CD4-positive, CD25-positive, alpha-beta regulatory T cell (primary cell): ENCODE measurements around the gene URB2. TPM values are rescaled to one million over a fixed set of nuclear protein-coding genes. Genes with fewer than 3 reads are reported as not detected.
A peak's percentile ranks its signal among the peaks of the same experiment; 100 is the strongest.
"Not testable (repeated sequence)": the region's sequence is repeated elsewhere in the genome, so short reads cannot be mapped to it uniquely, and the experiment has no call there.

Source experiments
- ATAC-seq, 2 donors: fragments of 150-1000 bp; cut with Tn5 transposase; one replicate each; pipeline ENCODE4 v1.10.0; 2021; ENCODE audit warnings: low read depth in 2 of 2, moderate number of reproducible peaks in 2 of 2, moderate library complexity in 1 of 2
- DNase-seq, 3 donors: peaks; one replicate each; pipeline versions ENCODE4 v3.0.0 to v3.0.0-alpha.2; 2012 to 2022; ENCODE audit warnings: mixed read lengths in 1 of 3
- H3K27ac ChIP-seq: one replicate; pipeline ENCODE4 v1.7.0; 2013; ENCODE audit warnings: mild to moderate bottlenecking, low read length; ENCODE audit not compliant: insufficient read depth, poor library complexity, severe bottlenecking
- H3K27me3 ChIP-seq: one replicate; pipeline ENCODE4 v1.7.0; 2013; ENCODE audit warnings: low read length; ENCODE audit not compliant: control insufficient read depth, insufficient read depth
- H3K36me3 ChIP-seq: one replicate; pipeline ENCODE4 v1.7.0; 2013; ENCODE audit warnings: mild to moderate bottlenecking, low read length, moderate library complexity; ENCODE audit not compliant: control insufficient read depth, insufficient read depth
- H3K4me1 ChIP-seq: 2 replicates; pipeline ENCODE4 v1.7.0; 2013; ENCODE audit warnings: mild to moderate bottlenecking, low read length; ENCODE audit not compliant: insufficient read depth, control insufficient read depth, poor library complexity, severe bottlenecking
- H3K4me3 ChIP-seq: one replicate; pipeline ENCODE4 v1.7.0; 2013; ENCODE audit warnings: low read depth, mild to moderate bottlenecking, low read length, moderate library complexity
- H3K9me3 ChIP-seq, 2 experiments: 1 replicate in 1 of 2; 2 replicates in 1 of 2; pipeline ENCODE4 v1.7.0; 2013; ENCODE audit warnings: low read length in 2 of 2, mild to moderate bottlenecking in 1 of 2, moderate library complexity in 1 of 2; ENCODE audit not compliant: control insufficient read depth in 2 of 2
- H3K27ac Mint-ChIP-seq, 3 donors: one replicate each; pipeline ENCODE4 v1.8.0; 2020 to 2022; ENCODE audit warnings: mild to moderate bottlenecking in 3 of 3, mixed read lengths in 3 of 3, moderate library complexity in 2 of 3
- H3K27me3 Mint-ChIP-seq: one replicate; pipeline ENCODE4 v1.8.0; 2022; ENCODE audit warnings: mild to moderate bottlenecking, mixed read lengths
- H3K36me3 Mint-ChIP-seq: one replicate; pipeline ENCODE4 v1.8.0; 2020; ENCODE audit warnings: mixed read lengths
- H3K4me1 Mint-ChIP-seq, 4 donors: one replicate each; pipeline ENCODE4 v1.8.0; 2020 to 2022; ENCODE audit warnings: mixed read lengths in 4 of 4, mild to moderate bottlenecking in 1 of 4
- H3K4me3 Mint-ChIP-seq, 4 donors: one replicate each; pipeline ENCODE4 v1.8.0; 2020 to 2022; ENCODE audit warnings: mild to moderate bottlenecking in 4 of 4, mixed read lengths in 4 of 4, moderate library complexity in 3 of 4
- H3K9me3 Mint-ChIP-seq, 7 donors: one replicate each; pipeline ENCODE4 v1.8.0; 2020 to 2022; ENCODE audit warnings: mixed read lengths in 7 of 7, mild to moderate bottlenecking in 3 of 7, moderate library complexity in 2 of 7
- polyA plus RNA-seq, 4 donors: library from polyadenylated mRNA; unstranded; fragments of 300-500 nt; fragmentation: Illumina TruSeq; gene quantifications; one replicate each; pipeline ENCODE4 v1.2.3, GENCODE V29; 2021
- total RNA-seq: library from RNA; stranded (reverse); gene quantifications from one replicate; pipeline ENCODE4 v1.2.3, GENCODE V29; 2022

Gene URB2
- total and polyA plus RNA-seq, 5 donors from 2014 or later, result 2.9 to 10.4 (median 6.5) TPM

- Mint-ChIP-seq H3K4me1 (peaks cover 0 to 2% (median 0%) of the 10 kb centered on the region in 4 donors), H3K27me3 (peaks cover 5% of the 10 kb centered on the region), H3K27ac (no peak overlapping the region), H3K4me3 (peak overlapping the region in 1 of 4 donors; percentile 31), H3K9me3 (no peaks in the 10 kb centered on the region), H3K36me3 (no peaks in the 10 kb centered on the region)
- no peak overlapping the region for H3K4me3 ChIP-seq
- no peak for DNase-seq
- no peaks in the 10 kb centered on the region for H3K36me3 ChIP-seq
- no peak for ATAC-seq
- H3K27me3 ChIP-seq, result peaks cover 2% of the 10 kb centered on the region
- H3K9me3 ChIP-seq, result no peaks in the 10 kb centered on the region
- H3K4me1 ChIP-seq, result no peaks in the 10 kb centered on the region
- no peak overlapping the region for H3K27ac ChIP-seq
Observed at GRCh38 chr1:229694053-229694693, 68.1 kb downstream of the URB2 start.

GRCh38 chr1:229696385-229696784, 70.3 kb downstream of the URB2 start:
- Histone ChIP-seq H3K27me3 (peaks cover 2% of the 10 kb centered on the region), H3K36me3 (no peaks in the 10 kb centered on the region), H3K4me1 (no peaks in the 10 kb centered on the region), H3K9me3 (no peaks in the 10 kb centered on the region), H3K27ac (no peak overlapping the region), H3K4me3 (no peak overlapping the region)
- Mint-ChIP-seq H3K4me1 (peaks cover 0 to 5% (median under 1%) of the 10 kb centered on the region in 4 donors), H3K27ac (no peak overlapping the region), H3K27me3 (peaks cover 20% of the 10 kb centered on the region), H3K9me3 (no peaks in the 10 kb centered on the region), H3K4me3 (no peak overlapping the region), H3K36me3 (no peaks in the 10 kb centered on the region)
- DNase-seq (no peak), ATAC-seq (no peak)

- no peaks in the 10 kb centered on the region for H3K9me3 Mint-ChIP-seq
- no peak overlapping the region for H3K27ac ChIP-seq
- H3K27me3 Mint-ChIP-seq, result peaks cover 17% of the 10 kb centered on the region
- no peaks in the 10 kb centered on the region for H3K36me3 ChIP-seq
- H3K4me1 Mint-ChIP-seq, result peaks cover 0 to 5% (median under 1%) of the 10 kb centered on the region in 4 donors
- H3K4me3 ChIP-seq, result no peak overlapping the region
- no peaks in the 10 kb centered on the region for H3K9me3 ChIP-seq
- no peak overlapping the region for H3K4me3 Mint-ChIP-seq
- H3K36me3 Mint-ChIP-seq, result no peaks in the 10 kb centered on the region
- no peak overlapping the region for H3K27ac Mint-ChIP-seq
- no peak for ATAC-seq
- no peaks in the 10 kb centered on the region for H3K27me3 ChIP-seq
- no peak for DNase-seq
- H3K4me1 ChIP-seq, result no peaks in the 10 kb centered on the region
Observed at GRCh38 chr1:229699613-229700267, 73.7 kb downstream of the URB2 start.

- Mint-ChIP-seq H3K27ac (no peak overlapping the region), H3K27me3 (peaks cover 17% of the 10 kb centered on the region), H3K4me1 (peaks cover 0 to 5% (median 0%) of the 10 kb centered on the region in 4 donors), H3K4me3 (no peak overlapping the region), H3K9me3 (peaks cover 0 to 10% (median 3%) of the 10 kb centered on the region in 7 donors), H3K36me3 (no peaks in the 10 kb centered on the region)
- H3K9me3 ChIP-seq, result no peaks in the 10 kb centered on the region
- no peaks in the 10 kb centered on the region for H3K27me3 ChIP-seq
- DNase-seq (no peak), ATAC-seq (no peak)
- H3K36me3 ChIP-seq, result no peaks in the 10 kb centered on the region
- no peak overlapping the region for H3K27ac ChIP-seq
- no peak overlapping the region for H3K4me3 ChIP-seq
- no peaks in the 10 kb centered on the region for H3K4me1 ChIP-seq
Observed at GRCh38 chr1:229704157-229704556, 78.1 kb downstream of the URB2 start.

GRCh38 chr1:229705152-229705551, 79.1 kb downstream of the URB2 start:
- not testable (repeated sequence) for H3K36me3 Mint-ChIP-seq, H3K27me3 Mint-ChIP-seq, H3K27me3 ChIP-seq, ATAC-seq, H3K27ac Mint-ChIP-seq, H3K4me3 Mint-ChIP-seq, H3K36me3 ChIP-seq, H3K9me3 ChIP-seq, H3K4me3 ChIP-seq, H3K4me1 ChIP-seq, DNase-seq, H3K4me1 Mint-ChIP-seq, H3K27ac ChIP-seq
- H3K9me3 Mint-ChIP-seq, result peaks cover 0 to 10% (median 3%) of the 10 kb centered on the region in 7 donors

GRCh38 chr1:229707127-229707526, 81.1 kb downstream of the URB2 start:
- not testable (repeated sequence) for H3K36me3 ChIP-seq, ATAC-seq, H3K4me3 ChIP-seq, H3K4me1 Mint-ChIP-seq, H3K27ac ChIP-seq, H3K27ac Mint-ChIP-seq, H3K9me3 ChIP-seq, H3K4me1 ChIP-seq, H3K27me3 Mint-ChIP-seq, H3K4me3 Mint-ChIP-seq, H3K36me3 Mint-ChIP-seq, DNase-seq, H3K27me3 ChIP-seq
- peaks cover 0 to 10% (median 3%) of the 10 kb centered on the region in 7 donors for H3K9me3 Mint-ChIP-seq

- Histone ChIP-seq H3K4me1 (no peaks in the 10 kb centered on the region), H3K4me3 (no peak overlapping the region), H3K27ac (no peak overlapping the region), H3K9me3 (no peaks in the 10 kb centered on the region), H3K36me3 (no peaks in the 10 kb centered on the region), H3K27me3 (no peaks in the 10 kb centered on the region)
- H3K4me3 Mint-ChIP-seq, result no peak overlapping the region
- no peaks in the 10 kb centered on the region for H3K36me3 Mint-ChIP-seq
- DNase-seq (no peak), ATAC-seq (no peak)
- no peaks in the 10 kb centered on the region for H3K4me1 Mint-ChIP-seq
- peaks cover 3% of the 10 kb centered on the region for H3K27me3 Mint-ChIP-seq
- H3K27ac Mint-ChIP-seq, result peak overlapping the region in 1 of 3 donors; percentile 26
- H3K9me3 Mint-ChIP-seq, result peaks cover 0 to 10% (median 3%) of the 10 kb centered on the region in 7 donors
Observed at GRCh38 chr1:229709500-229710013, 83.5 kb downstream of the URB2 start.
